NCI-H82 treated with DMSO at 0.1 percent for 48 hours (cell line): ENCODE results near the gene ASPA.
"Not testable (repeated sequence)": the region's sequence is repeated elsewhere in the genome, so short reads cannot be mapped to it uniquely, and the experiment has no call there.

ENCODE experiments used
- DNase-seq: peaks from one replicate; lab custom pipeline; 2025; ENCODE audit not compliant: unreplicated experiment; lab: John Stamatoyannopoulos, UW

ASPA gene

DNA sequence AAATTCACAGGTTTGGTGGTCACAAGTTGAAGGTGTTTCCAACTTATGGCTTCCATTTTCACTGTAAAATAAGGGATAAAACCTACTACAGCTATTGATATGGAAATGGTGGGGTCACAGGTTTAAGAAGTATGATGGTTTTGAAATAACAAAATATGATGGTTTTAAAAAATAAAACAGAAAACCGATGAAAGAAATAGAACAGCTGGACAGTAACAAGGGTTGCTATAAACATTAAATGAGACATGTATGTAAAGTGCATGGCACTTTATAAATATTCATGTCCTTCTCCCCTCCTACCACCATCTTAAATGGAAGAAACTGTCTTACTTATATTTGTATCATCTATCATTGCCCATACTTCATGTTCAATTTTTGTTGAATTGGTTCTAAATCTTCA is 31.3 kb downstream of the ASPA start:
- no peak for DNase-seq

DNA sequence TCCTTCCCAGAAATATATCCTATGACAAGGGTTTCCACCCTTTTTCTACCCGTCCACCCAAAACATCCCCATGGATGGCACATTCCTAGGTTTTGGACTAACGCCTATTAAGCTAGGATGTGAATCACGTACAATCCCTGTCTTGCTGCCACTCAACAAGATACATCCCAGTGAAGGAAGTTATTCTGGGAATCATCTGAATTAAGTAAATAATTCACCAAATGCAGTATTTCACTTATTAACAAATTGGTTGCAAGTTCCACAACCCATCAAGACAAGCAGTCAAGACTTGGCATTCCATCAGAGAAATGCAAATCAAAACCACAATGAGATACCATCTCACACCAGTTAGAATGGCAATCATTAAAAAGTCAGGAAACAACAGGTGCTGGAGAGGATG is 32.1 kb downstream of the ASPA start:
- no peak for DNase-seq

DNA sequence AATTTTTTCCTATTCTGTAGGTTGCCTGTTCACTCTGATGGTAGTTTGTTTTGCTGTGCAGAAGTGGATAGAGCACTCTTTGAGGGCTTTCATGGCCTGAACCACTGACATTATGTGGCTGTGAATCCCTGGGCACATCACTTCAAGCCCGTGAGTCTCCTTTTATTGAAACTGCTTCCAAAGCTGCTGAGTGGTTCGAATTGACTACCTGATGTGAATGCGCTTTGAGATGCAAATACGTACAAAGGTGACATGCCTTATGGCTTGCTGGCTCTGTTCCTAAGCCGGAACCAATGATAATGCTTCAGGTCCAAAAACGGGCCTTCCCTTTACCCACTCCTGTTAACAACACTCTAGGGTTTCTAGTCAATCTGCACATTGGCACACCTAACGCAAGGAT is 34.3 kb downstream of the ASPA start:
- DNase-seq = no peak

DNA sequence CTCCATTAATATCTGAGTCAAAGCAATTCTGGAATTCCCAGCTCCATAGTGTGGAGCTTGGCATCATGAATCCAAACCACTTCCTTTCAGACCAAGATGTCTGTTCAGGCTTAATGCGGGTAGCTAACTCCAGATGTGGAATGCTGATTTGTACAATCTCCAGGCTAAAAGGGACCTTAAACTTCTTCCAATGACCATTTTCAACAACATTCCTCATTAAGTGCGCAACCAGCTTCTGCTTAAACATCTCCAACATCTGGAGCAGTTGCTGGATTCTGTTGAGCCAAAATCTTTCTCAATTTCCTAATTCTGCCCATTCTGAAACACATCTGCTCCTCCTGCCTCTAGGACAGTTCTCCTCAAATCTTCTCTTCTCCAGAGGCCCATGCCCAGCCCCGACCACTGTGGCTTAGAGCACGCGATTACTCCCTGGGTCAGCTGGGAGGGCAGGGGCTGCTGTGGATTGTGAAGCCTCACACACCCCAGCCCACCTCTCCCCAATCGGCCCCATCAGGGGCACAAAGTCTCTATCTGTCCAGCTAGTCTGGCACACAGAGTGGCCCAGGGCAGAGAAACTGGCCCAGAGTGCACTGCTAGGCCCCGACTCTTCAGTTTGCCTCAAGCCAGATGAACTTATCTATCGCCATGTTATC is 36.2 kb downstream of the ASPA start:
- no peak for DNase-seq

DNA sequence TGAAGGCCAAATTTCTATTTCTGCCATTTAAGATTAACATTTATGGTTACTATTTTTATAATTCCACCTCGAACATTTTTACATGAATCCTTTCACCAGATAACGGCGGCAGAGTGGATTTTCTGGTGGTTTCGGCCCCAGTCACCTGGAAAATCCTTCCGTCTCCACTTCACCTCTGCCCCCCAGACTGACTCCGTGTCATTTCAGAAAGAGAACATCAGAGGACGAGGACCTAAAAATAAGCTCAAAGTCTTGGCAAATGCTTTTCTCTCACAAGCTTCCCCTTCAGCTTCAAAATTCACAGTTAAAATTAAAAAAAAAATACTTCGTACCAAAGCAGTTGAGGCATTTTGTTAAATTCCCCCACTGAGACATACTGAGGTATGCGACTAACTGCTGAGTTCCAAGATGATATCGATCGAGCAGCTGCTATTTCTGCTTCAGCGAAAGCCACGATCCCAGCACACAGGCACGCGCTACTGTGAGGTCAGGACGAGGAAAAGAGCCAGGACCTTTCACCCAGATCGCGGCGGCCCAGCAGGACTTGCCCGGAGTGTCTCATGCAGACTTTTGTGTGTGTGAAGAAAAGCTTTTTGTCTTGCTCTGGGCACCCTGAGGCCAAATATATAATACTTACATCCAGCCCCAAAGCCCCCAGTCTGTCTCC is 36.8 kb downstream of the ASPA start:
- no peak for DNase-seq

DNA sequence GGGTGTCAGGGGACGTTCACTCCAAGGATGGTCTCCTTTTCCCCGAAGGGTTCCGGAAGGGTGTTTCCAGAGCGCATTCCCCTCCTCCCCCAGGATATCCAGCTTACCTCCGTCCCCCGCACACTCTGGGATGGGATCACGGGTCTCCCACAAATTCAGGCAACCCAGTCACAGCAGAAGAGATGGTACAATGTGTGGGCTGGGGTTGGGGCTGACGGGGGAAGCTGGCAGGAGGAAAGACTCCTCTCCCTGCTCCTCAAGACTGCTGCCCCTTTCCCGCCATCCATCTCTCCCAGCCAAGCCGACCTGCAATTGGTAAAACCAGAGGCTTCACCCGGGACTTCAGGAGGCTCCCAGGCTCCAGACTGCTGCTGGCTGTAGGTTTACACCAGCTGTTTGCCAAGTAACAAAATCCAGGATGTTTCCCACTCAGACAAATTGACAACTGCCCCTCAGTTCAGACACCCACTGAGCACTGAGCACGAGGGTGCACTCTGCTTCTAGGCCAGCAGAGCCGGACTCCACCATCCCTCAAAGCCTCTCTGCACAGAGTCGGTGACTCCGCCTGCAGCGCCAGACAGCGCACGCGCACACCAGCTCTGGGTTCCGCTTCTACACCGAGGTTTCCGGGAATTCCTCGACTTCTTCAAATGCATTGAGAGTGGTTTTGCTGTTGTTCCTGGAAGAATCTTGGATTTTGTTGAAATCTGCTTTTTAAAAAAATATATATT is 37.7 kb downstream of the ASPA start:
- DNase-seq = no peak

DNA sequence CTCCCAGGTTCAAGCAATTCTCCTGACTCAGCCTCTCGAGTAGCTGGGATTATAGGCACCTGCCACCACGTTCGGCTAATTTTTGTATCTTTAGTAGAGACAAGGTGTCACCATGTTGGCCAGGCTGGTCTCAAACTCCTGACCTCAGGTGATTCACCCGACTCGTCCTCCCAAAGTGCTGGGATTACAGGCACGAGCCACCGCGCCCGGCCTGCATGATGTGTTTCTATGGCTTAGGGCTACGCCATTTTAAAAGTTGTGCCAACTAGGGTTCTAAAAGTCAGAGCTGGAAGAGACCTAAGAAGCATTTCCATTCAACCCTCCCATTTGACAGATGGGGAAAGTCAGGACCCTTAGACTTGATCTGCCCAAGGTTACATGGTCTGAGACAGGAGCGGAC is 38.4 kb downstream of the ASPA start:
- DNase-seq = not testable (repeated sequence)

DNA sequence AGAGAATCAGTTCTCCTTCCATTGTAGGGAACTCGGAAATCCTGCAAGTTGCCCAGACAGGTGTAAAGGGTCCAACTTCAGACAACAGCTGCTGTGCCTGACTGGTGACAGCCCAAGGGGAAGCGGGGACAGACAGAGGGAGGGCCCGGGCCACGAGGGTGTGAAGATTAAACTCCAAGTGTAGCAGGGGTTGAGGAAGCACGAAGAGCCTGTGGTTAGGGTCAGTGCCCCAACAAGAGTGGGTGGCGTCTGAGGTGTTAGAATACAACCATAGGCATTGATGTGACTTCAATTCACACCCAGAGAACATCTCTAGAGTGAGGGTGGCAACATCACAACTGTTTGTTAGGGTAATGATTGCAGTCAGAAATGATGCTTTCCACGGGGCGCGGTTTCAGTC is 39.1 kb downstream of the ASPA start:
- no peak for DNase-seq

DNA sequence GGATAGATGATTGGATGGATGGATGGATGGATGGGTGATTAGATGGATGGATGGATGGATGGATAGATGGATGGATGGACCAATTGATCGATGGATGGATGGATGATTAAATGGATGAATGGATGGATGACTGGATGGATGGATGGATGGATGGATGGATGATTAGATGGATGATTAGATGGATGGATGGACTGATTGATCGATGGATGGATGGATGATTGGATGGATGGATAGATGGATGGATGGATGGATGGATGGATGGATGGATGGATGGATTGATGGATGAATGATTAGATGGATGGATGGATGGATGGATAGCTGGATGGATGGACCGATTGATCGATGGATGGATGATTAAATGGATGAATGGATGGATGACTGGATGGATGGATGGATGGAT is 43.7 kb downstream of the ASPA start:
- not testable (repeated sequence) for DNase-seq

DNA sequence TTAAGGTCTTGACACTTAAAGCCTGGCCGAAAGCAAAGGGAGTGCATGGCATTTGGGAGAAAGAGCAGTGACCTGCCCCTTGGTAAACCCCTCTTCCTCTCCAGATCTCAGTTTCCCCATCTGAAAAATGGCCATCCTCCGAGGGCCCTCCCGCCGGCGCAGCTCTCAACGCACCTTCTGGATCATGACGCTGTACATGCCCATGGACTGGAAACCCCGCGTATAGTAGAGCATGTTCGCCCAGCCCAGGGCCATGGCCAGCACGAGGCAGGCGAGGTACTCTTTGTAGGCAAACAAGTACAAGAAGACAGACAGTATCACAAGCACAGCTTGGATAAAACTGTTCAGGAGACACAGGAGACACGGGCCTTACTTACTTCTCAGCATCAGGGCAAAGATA is 48.2 kb downstream of the ASPA start:
- no peak for DNase-seq

DNA sequence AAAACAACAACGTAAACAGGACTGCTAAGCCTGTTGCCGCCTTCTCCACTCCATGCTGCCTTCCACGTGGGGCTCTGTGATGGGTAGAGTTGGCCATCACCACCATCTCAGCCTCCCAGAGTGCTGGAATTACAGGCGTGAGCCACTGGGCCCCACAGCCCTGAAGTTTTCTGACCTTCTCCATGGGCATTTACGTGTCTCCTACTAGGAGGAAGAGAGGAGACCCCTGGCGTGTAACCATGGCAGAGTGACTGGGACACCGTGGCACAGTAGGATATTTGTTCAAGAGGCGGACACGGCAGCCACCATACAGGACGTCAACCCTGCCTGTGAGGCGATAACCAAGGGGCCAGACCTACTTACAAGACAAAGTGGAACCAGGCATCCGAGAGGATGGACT is 50.7 kb downstream of the ASPA start:
- no peak for DNase-seq

DNA sequence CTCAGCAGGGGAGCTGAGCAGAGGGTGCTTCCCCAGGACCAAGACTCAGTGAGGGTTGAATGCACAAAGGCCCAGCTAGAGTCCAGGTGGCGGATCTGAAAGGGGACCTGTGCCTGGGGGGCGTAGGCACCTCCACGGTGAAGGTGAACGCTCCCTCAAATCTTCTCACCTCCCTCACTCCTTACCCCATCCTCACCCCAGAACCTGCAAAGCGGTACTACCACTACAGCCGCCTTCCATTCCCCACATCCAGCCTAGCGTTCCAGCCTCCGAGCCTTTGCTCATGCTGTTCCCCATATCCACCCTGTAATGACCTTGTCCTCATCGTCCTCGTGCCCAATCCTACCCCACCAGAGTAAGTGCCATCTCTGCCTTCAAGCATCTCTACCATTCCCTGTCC is 51.2 kb downstream of the ASPA start:
- no peak for DNase-seq

DNA sequence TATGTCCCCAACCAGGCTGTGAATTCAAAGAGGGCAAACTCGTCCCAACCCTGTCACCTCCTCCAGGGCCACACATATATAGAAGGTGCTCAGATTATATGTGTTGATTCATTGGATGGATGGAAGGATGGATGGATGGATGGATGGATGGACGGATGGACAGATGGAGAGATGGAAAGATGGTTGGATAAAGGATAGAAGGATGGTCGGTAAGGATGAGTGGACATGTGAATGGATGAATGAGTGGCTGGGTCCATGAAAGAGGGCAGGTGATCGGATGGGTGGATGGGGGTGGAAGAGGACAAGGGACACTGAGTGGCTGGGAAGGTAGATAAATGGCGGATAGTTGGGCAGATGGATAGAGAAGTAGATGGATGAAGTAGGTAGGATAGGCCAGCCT is 51.7 kb downstream of the ASPA start:
- DNase-seq = no peak

DNA sequence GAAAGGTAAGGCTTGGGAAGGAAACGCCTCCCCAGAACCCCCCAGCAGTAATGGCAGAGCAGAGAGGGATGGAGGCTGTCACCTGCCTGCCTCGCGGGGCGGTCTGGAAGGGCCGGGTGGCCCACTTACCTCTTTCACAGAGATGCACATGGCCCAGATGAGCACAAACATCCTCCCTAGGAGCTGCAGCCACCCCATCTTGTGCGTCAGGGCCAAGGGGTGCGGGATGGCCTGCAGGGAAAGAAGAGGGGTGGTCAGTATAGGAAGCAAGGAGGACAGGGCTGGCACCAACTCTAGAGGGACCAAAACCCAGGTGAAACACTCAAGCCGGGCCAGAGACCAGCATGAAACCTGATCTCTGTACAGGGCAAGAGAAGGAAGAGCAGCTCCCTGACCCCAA is 52.1 kb downstream of the ASPA start:
- DNase-seq = no peak

DNA sequence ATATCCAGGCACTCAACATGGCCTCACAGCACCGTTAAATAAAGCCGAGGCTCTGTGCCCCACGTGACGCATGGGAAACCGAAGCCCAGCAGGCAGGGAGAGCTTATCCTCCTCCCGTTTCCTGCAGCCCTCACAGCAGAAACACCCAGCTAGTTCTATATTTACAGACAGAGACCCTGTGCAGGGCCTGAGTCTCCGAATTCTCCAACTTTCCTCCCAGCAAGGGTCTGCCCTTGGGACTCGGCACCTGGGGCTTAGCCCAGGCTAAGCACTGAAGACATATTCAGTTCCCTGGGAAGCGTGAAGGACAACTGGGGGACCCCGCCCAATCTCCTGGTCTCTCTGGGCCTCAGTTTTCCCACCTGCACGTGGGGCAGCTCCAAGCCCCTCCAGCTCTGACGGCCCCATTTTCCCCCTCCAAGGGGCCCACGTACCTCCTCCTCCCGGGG is 52.6 kb downstream of the ASPA start:
- DNase-seq = no peak

DNA sequence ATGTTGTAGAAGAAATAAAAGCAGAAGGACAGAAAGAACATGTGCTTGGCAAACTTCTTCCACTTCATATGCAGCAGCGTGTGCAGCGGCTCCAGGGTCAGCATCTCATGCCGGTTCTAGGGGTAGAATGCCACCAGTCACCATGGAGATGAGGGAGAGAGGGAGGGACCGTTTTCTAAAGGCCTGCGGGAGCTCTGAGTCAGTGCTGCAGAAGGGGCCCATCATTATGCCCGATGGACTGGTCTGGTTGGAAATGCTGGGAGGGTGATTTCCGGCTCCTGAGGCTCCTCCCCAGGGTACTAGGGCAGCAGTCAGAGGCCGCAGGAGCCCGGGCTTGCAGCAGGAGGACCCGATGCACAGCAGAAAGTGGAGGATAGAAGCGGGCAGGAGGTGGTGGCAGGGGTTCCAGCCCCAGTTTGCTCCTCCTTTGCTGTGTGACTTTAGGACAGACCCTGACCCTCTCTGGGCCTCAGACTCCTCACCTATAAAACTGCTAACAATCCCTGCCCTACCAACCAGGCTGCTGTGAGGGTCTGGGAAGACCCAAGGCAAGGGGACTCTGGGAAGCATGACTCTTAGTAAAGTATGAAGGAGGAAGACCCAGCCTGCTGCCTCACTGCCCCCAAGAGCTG is 53.2 kb downstream of the ASPA start:
- no peak for DNase-seq

DNA sequence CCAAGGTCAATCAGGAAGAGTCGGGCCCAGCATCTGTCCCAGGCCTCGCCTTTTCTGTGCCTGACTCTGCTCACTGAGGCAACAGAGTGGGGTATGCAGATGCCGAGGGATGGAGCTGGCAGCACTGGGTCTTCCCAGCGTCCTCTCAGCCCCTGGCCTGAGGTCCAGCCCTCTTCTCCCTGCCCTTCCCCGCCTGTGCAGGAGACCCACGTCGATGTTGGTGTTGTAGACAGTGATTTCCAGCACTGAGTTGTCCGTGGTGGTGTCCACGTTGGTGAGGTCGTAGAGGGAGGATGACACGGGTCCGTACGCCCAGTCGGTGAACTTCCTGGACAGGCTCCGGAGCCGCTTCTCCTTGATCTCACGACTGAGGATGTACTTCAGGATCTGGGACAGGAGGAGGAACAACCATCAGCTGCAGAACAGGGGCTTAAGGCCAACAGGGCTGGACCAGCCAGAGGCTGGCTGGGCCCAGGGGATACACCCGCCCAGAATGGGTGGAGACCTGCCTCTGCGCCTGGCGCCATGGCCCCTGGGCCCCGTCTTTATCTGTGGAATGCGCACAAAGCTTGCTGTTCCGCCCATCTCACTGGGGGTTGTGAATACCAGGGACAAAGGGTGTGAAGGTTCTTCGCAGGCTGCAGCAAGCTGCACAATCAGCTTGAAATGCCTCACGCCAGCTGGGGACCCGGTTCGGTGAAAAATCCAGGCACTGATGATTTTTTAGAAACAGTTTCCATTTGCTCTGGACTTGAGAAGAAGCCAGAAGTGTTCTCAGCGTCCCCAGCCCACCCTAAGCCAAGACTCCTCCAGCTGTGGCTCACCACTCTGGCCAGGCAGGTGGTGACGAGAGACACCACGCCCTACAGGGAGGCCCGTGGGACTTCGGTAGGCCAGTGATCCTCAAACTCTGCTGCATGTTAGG is 54.3 kb downstream of the ASPA start:
- DNase-seq = no peak

DNA sequence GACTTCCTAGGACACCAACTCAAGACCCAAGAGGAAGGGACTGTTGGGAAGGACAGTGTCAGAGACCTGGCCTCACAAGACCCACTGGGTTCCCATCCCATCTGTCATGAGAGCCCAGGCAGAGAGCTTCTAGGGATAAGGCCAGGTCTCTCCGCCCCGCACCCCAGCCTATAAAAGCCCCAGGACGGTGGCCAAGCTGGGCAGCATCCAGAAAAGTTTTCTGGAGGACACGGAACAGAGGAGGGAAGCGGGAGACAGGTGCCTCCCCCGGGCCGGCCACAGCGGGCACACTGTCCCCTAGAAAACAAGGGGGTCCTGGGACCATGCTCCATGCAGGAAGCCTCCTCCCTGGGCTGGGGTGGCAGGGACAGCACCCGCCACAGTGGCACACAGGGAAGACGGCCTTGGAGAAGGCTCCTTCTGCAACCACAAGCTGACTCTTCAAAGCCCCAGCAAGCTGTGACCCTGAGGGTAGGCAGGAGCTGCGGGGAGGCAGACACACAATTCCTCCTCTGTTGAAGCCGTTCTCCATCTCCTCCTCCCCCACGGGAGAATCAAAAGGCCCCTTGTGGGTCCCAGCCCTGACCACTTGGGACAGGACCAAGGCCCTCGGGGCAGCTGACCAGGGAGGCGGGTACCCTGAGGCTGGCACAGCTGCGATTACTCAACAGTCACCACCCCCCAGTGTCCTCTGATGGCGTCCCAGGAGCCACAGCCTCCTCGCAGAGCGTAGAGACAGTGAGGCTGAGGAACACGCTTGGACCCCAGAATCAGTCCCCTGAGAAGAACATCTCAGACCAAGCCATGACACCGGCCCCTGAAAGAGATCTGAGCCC is 55.7 kb downstream of the ASPA start:
- DNase-seq = no peak

DNA sequence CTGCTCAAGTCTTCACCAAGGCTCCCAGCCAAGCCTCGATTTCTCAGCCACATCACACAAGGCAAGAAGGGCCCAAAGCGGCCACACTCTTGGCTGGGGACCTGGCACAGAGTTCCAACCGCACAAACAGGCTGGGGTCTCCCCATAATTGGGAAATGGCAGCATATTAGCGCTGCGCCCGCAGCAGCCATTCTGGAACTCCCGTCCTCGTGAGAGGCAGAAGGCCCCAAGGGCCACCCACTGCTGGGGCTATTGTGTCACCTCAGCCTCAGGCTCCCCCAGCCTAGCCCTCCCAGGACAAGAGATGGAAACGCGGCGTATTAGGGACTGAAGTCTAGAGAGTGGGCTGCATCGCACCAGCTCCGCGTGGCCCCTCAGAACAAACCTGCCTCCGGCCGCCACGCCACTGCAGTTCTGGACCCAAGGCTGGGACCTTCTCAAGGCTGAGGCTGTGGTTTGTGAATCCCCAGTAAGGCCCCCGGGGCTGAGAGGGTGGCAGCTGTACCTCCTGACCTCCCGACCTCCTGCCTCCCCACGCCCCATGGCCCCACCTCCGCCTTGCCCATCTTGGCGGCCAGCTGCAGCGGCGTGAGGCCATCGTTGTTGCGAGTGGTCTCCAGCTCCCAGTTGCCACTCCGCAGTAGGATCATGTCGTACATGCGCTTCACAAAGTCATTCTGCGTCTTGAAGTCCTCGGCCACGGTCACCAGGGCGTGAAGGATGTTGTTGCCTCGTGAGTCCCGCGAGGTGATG is 56.5 kb downstream of the ASPA start:
- DNase-seq = no peak
